HG03280 (cell line): ENCODE data around the gene FOXP3.
"Not testable (repeated sequence)": the region's sequence is repeated elsewhere in the genome, so short reads cannot be mapped to it uniquely, and the experiment has no call there.

ENCODE experiments used
- ATAC-seq: cut with Tn5 transposase; IDR thresholded peaks from one replicate; pipeline ENCODE4 v1.9.1; 2021; ENCODE audit warnings: mild to moderate bottlenecking, moderate library complexity; ENCODE audit not compliant: unreplicated experiment

The FOXP3 gene

GRCh38 chrX:49264460-49264859 lies at the start of gene FOXP3:
TSS of gene FOXP3 (minus strand) at chrX:49264710. CDS start at chrX:49258505, 6,205 bp downstream.
- ATAC-seq: no peak

GRCh38 chrX:49312176-49312575 lies 47.7 kb upstream of the FOXP3 start:
- no peak for ATAC-seq

GRCh38 chrX:49310371-49310770 lies 45.9 kb upstream of the FOXP3 start:
- no peak for ATAC-seq

GRCh38 chrX:49309401-49309981 lies 45.0 kb upstream of the FOXP3 start:
- ATAC-seq: no peak

GRCh38 chrX:49308604-49309269 lies 44.2 kb upstream of the FOXP3 start:
- ATAC-seq: no peak

- not testable (repeated sequence) for ATAC-seq
Measured at GRCh38 chrX:49307775-49308174, 43.3 kb upstream of the FOXP3 start.

- ATAC-seq: no peak
Measured at GRCh38 chrX:49303346-49303745, 38.8 kb upstream of the FOXP3 start, which contains the start of gene GAGE10. TSS of gene GAGE10 (plus strand) at chrX:49303646. CDS start at chrX:49304860, 1,214 bp downstream.

- ATAC-seq: no peak
Measured at GRCh38 chrX:49300703-49301102, 36.2 kb upstream of the FOXP3 start.

- ATAC-seq: not testable (repeated sequence)
Measured at GRCh38 chrX:49299293-49299692, 34.8 kb upstream of the FOXP3 start.

- no peak for ATAC-seq
Measured at GRCh38 chrX:49292400-49293362, 28.2 kb upstream of the FOXP3 start.

- no peak for ATAC-seq
Measured at GRCh38 chrX:49291615-49292337, 27.3 kb upstream of the FOXP3 start.

- no peak for ATAC-seq
Measured at GRCh38 chrX:49290215-49290614, 25.7 kb upstream of the FOXP3 start.

- no peak for ATAC-seq
Measured at GRCh38 chrX:49287665-49288064, 23.2 kb upstream of the FOXP3 start.

GRCh38 chrX:49286581-49286980 lies 22.1 kb upstream of the FOXP3 start:
- ATAC-seq: no peak

GRCh38 chrX:49286136-49286535 lies 21.6 kb upstream of the FOXP3 start:
- no peak for ATAC-seq

- ATAC-seq: no peak
Measured at GRCh38 chrX:49284212-49284611, 19.7 kb upstream of the FOXP3 start.

GRCh38 chrX:49282647-49283011 lies 18.1 kb upstream of the FOXP3 start:
- ATAC-seq: no peak

GRCh38 chrX:49278081-49278480 lies 13.6 kb upstream of the FOXP3 start:
- ATAC-seq: no peak

GRCh38 chrX:49277535-49277830 lies 13.0 kb upstream of the FOXP3 start:
- no peak for ATAC-seq

GRCh38 chrX:49276671-49277534 lies 12.4 kb upstream of the FOXP3 start:
- ATAC-seq: no peak
